GM12801 (cell line): ENCODE results near the gene MGAT3.

Experiments used
- TF ChIP-seq, protein P1 (sequence below): IDR thresholded peaks from one replicate; pipeline ENCODE4 v1.5.1; 2011; ENCODE audit warnings: control low read depth; ENCODE audit not compliant: insufficient read length; ENCODE audit errors: extremely low read depth

MGAT3 gene

DNA sequence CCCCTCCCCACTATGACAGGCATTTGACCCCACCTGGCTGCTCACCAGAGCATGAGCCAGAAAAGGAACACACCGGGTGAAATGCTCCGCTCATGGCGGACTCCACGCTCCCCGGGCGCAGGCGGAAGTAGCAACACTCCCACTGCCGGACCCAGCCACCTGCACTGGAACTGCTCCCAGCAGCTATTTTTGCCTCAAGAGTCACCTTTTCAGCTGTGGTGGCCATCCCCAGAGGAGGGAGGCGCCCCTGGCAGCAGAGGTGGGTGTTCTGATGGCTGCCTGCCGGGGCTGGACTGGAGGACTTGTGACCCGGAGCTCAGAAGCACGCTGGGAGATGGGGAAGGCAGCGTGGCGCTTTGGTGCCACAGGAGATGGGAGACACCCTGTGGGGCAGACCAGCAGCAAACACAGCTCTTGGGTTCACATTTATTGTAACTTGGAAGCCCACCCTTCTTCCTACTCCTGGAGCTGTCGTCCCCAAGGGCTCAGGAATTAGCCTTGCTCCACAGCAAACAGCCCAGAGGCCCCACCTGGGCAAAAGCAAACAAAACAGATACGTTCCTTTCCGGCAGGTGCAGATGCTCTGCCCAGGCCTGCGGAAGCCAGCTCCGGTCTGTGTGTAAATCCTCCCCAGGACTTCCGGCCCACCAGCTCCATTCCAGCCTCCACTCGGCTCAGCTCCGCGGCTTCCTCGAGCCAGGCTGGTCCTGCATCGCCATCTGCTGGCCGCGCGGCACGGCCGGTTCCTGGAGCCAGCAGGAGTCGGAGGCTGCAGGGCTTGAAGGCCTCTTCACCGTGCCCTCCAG is 72.1 kb downstream of the MGAT3 start:
- TF ChIP-seq, protein P1, sequence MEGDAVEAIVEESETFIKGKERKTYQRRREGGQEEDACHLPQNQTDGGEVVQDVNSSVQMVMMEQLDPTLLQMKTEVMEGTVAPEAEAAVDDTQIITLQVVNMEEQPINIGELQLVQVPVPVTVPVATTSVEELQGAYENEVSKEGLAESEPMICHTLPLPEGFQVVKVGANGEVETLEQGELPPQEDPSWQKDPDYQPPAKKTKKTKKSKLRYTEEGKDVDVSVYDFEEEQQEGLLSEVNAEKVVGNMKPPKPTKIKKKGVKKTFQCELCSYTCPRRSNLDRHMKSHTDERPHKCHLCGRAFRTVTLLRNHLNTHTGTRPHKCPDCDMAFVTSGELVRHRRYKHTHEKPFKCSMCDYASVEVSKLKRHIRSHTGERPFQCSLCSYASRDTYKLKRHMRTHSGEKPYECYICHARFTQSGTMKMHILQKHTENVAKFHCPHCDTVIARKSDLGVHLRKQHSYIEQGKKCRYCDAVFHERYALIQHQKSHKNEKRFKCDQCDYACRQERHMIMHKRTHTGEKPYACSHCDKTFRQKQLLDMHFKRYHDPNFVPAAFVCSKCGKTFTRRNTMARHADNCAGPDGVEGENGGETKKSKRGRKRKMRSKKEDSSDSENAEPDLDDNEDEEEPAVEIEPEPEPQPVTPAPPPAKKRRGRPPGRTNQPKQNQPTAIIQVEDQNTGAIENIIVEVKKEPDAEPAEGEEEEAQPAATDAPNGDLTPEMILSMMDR, result peak; percentile 47

DNA sequence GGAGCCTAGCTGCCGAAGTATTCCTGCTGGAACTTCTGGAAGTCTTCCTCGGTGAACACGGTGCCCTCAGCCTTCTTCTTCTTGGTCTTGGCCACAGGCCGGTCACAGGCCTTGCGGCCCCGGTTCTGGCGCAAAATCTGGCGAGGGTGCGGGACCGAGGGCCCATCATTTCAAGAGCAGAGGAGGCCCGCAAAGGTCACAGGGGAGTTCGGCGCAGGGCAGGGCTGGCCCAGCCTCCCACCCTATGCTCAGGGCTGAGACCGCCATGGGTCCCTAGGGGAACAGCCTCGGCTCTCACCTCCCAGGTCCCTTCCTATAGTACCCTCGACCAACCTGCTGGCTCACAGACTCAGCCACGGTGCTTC is 72.7 kb downstream of the MGAT3 start:
- TF ChIP-seq, protein P1, result no peak

DNA sequence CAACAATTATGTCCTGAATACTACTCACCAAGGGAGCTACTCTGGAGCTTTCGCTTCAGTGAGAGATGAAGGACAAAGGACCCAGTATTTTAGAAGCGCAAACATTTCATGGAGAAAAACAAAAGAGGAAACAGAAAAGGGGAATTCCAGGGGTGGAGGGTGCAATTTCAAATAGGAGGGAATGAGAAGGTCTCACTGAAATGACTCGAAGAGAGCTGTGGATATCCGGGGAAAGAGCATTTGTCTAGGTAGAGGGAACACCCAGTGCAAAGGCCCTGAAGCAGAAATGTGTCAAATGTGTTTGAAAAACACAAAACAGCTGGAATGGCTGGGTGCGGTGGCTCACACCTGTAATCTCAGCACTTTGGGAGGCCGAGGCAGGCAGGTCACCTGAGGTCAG is 73.3 kb downstream of the MGAT3 start:
- TF ChIP-seq, protein P1, result no peak

DNA sequence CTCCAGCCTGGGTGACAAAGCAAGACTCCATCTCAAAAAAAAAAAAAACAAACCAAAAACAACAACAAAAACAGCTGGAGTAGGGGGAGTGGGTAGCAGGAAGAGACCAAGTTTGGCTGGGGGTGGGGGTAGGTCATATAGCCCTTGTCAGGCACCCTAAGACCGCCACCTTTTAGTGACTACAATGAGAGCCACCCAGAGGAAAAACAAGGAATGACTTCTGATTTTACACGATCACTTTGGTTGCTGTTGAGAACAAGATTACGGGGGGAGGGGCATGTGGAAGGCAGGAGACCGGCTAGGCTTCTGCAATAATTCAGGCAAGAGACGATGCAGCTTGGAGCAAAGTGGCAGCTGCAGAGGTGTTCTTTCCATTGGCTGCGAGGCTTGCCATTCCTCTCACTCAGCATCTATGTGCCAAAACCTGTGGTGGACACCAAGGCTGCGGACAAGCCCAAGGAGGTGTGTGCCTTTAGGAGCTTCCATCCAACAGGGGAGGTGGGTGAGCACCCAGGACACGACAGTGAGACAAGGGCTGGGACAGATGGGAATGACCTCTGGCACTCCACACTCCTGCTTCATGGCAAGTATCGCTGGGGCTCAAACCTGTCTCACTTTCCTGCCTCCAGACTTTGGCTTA is 74.0 kb downstream of the MGAT3 start:
- TF ChIP-seq, protein P1, result no peak

DNA sequence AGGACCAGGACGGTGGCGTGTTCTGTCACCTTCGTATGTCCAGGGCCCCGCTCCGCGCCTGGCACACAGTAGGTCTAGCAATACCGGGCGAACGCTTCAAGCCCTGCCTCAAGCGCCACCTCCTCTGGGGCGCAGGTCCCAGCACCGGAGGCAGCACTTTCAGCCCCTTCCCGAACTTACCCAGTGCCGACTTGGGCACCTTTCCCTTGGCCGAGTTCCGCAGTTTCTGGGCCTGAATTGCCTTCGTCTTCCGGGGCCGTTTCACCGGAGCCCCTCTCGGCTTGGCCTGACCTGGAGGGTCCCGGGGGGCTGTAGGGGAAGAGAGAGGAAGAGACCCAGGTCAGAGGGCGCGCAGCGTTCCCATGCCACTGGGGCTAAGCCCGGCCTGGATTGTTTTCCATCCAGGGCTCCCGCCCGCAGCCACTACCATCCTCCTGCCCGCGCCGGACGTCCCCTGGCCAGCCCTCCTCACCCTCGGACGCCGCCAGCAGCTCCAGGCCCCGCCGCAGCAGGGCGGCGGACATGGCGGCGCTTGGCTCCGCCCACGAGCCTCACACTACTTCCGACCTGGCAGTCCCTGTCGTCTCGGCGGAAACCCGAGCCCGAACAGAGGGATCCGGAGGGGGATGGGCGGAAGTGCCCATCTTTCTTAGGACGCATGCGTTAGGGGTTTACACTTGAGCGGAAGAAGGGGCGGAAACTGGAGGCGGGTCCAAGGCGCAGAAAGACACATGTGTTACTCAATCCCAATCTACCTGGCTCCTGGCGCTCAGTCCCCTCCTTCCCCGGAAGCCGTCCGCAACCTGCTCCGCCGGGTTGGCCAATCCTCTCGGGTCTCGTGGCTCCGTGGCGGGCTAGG is 75.6 kb downstream of the MGAT3 start, which contains the start of gene RPS19BP1:
Gene RPS19BP1 (minus strand): TSS at position 534 of the 859 bp plus-strand sequence. CDS start 10 bp downstream, at position 524.
- TF ChIP-seq, protein P1, result no peak

DNA sequence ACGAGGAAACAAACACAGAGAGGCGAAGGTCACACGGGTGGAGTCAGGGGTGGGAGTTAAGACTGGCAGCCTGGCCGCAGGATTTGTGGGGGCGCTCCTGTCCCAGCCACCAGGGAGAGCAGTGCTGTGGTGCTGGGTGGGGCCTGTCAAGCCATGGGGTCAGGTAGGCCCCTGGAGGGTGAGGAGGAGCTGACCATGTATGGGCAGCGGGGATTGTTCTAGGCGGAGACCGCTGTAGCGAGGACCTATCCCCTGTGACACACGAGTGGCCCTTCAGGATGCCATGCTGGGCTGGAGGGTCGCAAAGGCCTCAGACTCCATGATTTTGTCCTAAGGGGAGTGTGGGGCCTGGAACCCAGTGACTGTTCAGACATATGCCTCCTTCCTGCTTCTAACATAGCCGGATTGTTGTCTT is 77.3 kb downstream of the MGAT3 start:
- TF ChIP-seq, protein P1, result no peak
